ENCODE data around the gene CIT.

GRCh38 chr12:119667577-119668323 lies 209.4 kb downstream of the CIT start, which contains the start of gene PRKAB1:
- no peak for TF ChIP-seq TEAD2 (tag; IDR thresholded peaks at IDR 0.05)
- peak; percentile 92 for TF ChIP-seq POLR2A (conservative IDR thresholded peaks at IDR 0.05)
- no peak for TF ChIP-seq GABPB2 (CRISPR knock-in tag; conservative IDR thresholded peaks at IDR 0.05)
- no peak for TF ChIP-seq ZNF184 (CRISPR knock-in tag; IDR thresholded peaks at IDR 0.05)

All from K562 (cell line).